Sigmoid colon (tissue), 7 donors: Measurements from ENCODE around the gene RPS6KA2. TPM values are rescaled to one million over a fixed set of nuclear protein-coding genes. Genes with fewer than 3 reads are reported as not detected.
A peak's percentile ranks its signal among the peaks of the same experiment; 100 is the strongest.

Experiments
- DNase-seq: peaks from one replicate; pipeline ENCODE4 v3.0.0-alpha.2; 2019
- H3K27ac ChIP-seq, 4 donors: fragments of 200-600 bp; sonication (generic); one replicate each; pipeline ENCODE4 v1.5.1; 2016 to 2019; ENCODE audit warnings: mild to moderate bottlenecking in 1 of 4
- H3K27me3 ChIP-seq, 3 donors: fragments of 200-600 bp; sonication (generic); one replicate each; pipeline ENCODE4 v1.5.1; 2019; ENCODE audit warnings: mild to moderate bottlenecking in 1 of 3
- H3K36me3 ChIP-seq, 4 donors: fragments of 200-600 bp; sonication (generic); one replicate each; pipeline ENCODE4 v1.5.1; 2016 to 2019
- H3K4me1 ChIP-seq, 4 donors: fragments of 200-600 bp; sonication (generic); one replicate each; pipeline ENCODE4 v1.5.1; 2017 to 2019
- H3K4me3 ChIP-seq, 4 donors: fragments of 200-600 bp; sonication (generic); one replicate each; pipeline ENCODE4 v1.5.1; 2017 to 2019; ENCODE audit warnings: mild to moderate bottlenecking in 2 of 4, moderate library complexity in 1 of 4
- H3K9me3 ChIP-seq, 4 donors: fragments of 200-600 bp in 3 of 4; sonication (generic) in 3 of 4; one replicate each; pipeline versions ENCODE4 v1.5.1 to v1.6.1; 2013 to 2019
- CTCF ChIP-seq, 4 experiments: fragments of 450-650 bp in 3 of 4; fragments of 200-600 bp in 1 of 4; IDR thresholded peaks; one replicate each; pipeline ENCODE4 v1.5.1; 2016 to 2019; ENCODE audit warnings: antibody characterized with exemption in 4 of 4, mild to moderate bottlenecking in 3 of 4, moderate library complexity in 2 of 4
- EP300 ChIP-seq, 4 donors: sonication (generic); formaldehyde crosslinking; IDR thresholded peaks; one replicate each; pipeline ENCODE4 v1.6.1; 2017; ENCODE audit warnings: antibody characterized with exemption in 4 of 4
- POLR2A ChIP-seq, 2 donors: fragments of 450-650 bp; IDR thresholded peaks; one replicate each; pipeline ENCODE4 v1.6.1; 2016; ENCODE audit warnings: antibody characterized with exemption in 2 of 2, mild to moderate bottlenecking in 2 of 2, moderate library complexity in 2 of 2
- POLR2AphosphoS5 ChIP-seq, 4 donors: sonication (generic); formaldehyde crosslinking; IDR thresholded peaks; one replicate each; pipeline ENCODE4 v1.6.1; 2017; ENCODE audit warnings: antibody characterized with exemption in 4 of 4
- WGBS, 2 donors: extraction: QIAGEN DNeasy Blood & Tissue Kit; methylation state at CpG; one replicate each; pipeline ENCODE4 v1.1.7; 2013; 5-methylcytosine and 5-hydroxymethylcytosine counted together
- intact Hi-C: fragments of 100-400 bp; cut with DNase I; formaldehyde crosslinking; loops from one replicate; pipeline ENCODE4 v1.15.1; 2023
- polyA plus RNA-seq, 3 donors: library from polyadenylated mRNA; stranded (reverse); fragments of 200-250 nt; gene quantifications; one replicate each; pipeline ENCODE4 v1.2.3, GENCODE V29; 2013
- total RNA-seq, 4 donors: library from RNA; depleted of rRNA; stranded (reverse); fragments of >200 nt; gene quantifications; one replicate each; pipeline ENCODE4 v1.1.0, GENCODE V29; 2016
- donor health status: healthy with polysubstance abuse.
- donor health status: Bipolar disorder and iron deficiency.
- donor health status: healthy.

The RPS6KA2 gene
- total and polyA plus RNA-seq, 7 donors: 6.5 to 44.7 (median 27.8) TPM

- intact Hi-C loops: no loop called here
- Histone ChIP-seq H3K27ac (no peak overlapping the region), H3K9me3 (no peaks in the 10 kb centered on the region), H3K4me3 (no peak overlapping the region), H3K27me3 (no peaks in the 10 kb centered on the region), H3K36me3 (no peaks in the 10 kb centered on the region), H3K4me1 (peaks cover 0 to 54% (median 21%) of the 10 kb centered on the region in 4 donors)
- whole genome bisulfite sequencing, 2 donors: 94 to 95% methylated on average over 11 of the region's 11 CpGs
- TF ChIP-seq EP300 (IDR thresholded peaks at IDR 0.05): no peak
- no peak for TF ChIP-seq POLR2A (IDR thresholded peaks at IDR 0.05)
- no peak for TF ChIP-seq CTCF (IDR thresholded peaks at IDR 0.05)
- TF ChIP-seq POLR2AphosphoS5 (IDR thresholded peaks at IDR 0.05): no peak
- DNase-seq: no peak
Measured at GRCh38 chr6:166591026-166591425, 36.0 kb downstream of the RPS6KA2 start.

GRCh38 chr6:166589786-166590574 is 37.1 kb downstream of the RPS6KA2 start:
- Histone ChIP-seq H3K9me3 (no peaks in the 10 kb centered on the region), H3K27ac (peak overlapping the region in 2 of 4 donors; percentile 12 to 14), H3K27me3 (no peaks in the 10 kb centered on the region), H3K4me3 (no peak overlapping the region), H3K36me3 (no peaks in the 10 kb centered on the region), H3K4me1 (peaks cover 0 to 44% (median 16%) of the 10 kb centered on the region in 4 donors)
- intact Hi-C loops: no loop called here
- no peak for DNase-seq
- WGBS, 2 donors: 71 to 79% methylated on average over 8 of the region's 8 CpGs
- TF ChIP-seq CTCF (IDR thresholded peaks at IDR 0.05): no peak
- TF ChIP-seq POLR2AphosphoS5 (IDR thresholded peaks at IDR 0.05): no peak
- no peak for TF ChIP-seq POLR2A (IDR thresholded peaks at IDR 0.05)
- no peak for TF ChIP-seq EP300 (IDR thresholded peaks at IDR 0.05)

- no peak overlapping the region for H3K4me3 ChIP-seq
- peak overlapping the region in 2 of 4 donors; percentile 14 to 51 for H3K27ac ChIP-seq
- no peak for DNase-seq
- intact Hi-C loops: no loop called here
- H3K36me3 ChIP-seq: no peaks in the 10 kb centered on the region
- no peak for TF ChIP-seq CTCF (IDR thresholded peaks at IDR 0.05)
- no peak for TF ChIP-seq EP300 (IDR thresholded peaks at IDR 0.05)
- no peak for TF ChIP-seq POLR2A (IDR thresholded peaks at IDR 0.05)
- TF ChIP-seq POLR2AphosphoS5 (IDR thresholded peaks at IDR 0.05): no peak
- peaks cover 0 to 46% (median 20%) of the 10 kb centered on the region in 4 donors for H3K4me1 ChIP-seq
- H3K9me3 ChIP-seq: no peaks in the 10 kb centered on the region
- WGBS, 2 donors: 72 to 93% methylated on average over 4 of the region's 4 CpGs
- no peaks in the 10 kb centered on the region for H3K27me3 ChIP-seq
Measured at GRCh38 chr6:166589337-166589731, 37.7 kb downstream of the RPS6KA2 start.

- Histone ChIP-seq H3K9me3 (no peaks in the 10 kb centered on the region), H3K4me1 (peaks cover 0 to 51% (median 24%) of the 10 kb centered on the region in 4 donors), H3K27ac (peak overlapping the region in 3 of 4 donors; percentile 13 to 51 (median 14)), H3K27me3 (no peaks in the 10 kb centered on the region), H3K4me3 (no peak overlapping the region), H3K36me3 (no peaks in the 10 kb centered on the region)
- no peak for TF ChIP-seq POLR2A (IDR thresholded peaks at IDR 0.05)
- TF ChIP-seq CTCF (IDR thresholded peaks at IDR 0.05): no peak
- TF ChIP-seq POLR2AphosphoS5 (IDR thresholded peaks at IDR 0.05): no peak
- TF ChIP-seq EP300 (IDR thresholded peaks at IDR 0.05): no peak
- intact Hi-C loops: no loop called here
- 53 to 83% methylated on average over 11 of the region's 11 CpGs for WGBS, 2 donors
- no peak for DNase-seq
Measured at GRCh38 chr6:166588691-166589336, 38.2 kb downstream of the RPS6KA2 start.
